Fibroblast of the aortic adventitia (primary cell): Measurements from ENCODE around the gene DAG1. TPM values are rescaled to one million over a fixed set of nuclear protein-coding genes. Genes with fewer than 3 reads are reported as not detected.
"Not testable (repeated sequence)": the region's sequence is repeated elsewhere in the genome, so short reads cannot be mapped to it uniquely, and the experiment has no call there.

ENCODE experiments used
- DNase-seq: peaks from one replicate; pipeline ENCODE4 v3.0.0-alpha.2; 2010; ENCODE audit warnings: low read depth
- H3K4me3 ChIP-seq: 2 replicates; pipeline ENCODE4 v1.5.1; 2011; ENCODE audit warnings: low read depth, mild to moderate bottlenecking, control low read depth, low read length, moderate library complexity
- CTCF ChIP-seq: IDR thresholded peaks from 2 replicates; pipeline ENCODE4 v1.5.1; 2011; ENCODE audit warnings: mild to moderate bottlenecking, low read length, control low read depth, inconsistent platforms; ENCODE audit not compliant: insufficient read depth
- total RNA-seq: library from RNA; depleted of rRNA; stranded (reverse); fragments of >200 nt; gene quantifications from 2 replicates; pipeline ENCODE4 v1.2.3, GENCODE V29; 2012; ENCODE audit warnings: low replicate concordance

DAG1 gene
- total RNA-seq, 1 donor, result 63.4 TPM

- no peak for TF ChIP-seq CTCF
- no peak overlapping the region for H3K4me3 ChIP-seq
- DNase-seq, result no peak
Measured at GRCh38 chr3:49489247-49489646, 19.2 kb downstream of the DAG1 start.

DNA sequence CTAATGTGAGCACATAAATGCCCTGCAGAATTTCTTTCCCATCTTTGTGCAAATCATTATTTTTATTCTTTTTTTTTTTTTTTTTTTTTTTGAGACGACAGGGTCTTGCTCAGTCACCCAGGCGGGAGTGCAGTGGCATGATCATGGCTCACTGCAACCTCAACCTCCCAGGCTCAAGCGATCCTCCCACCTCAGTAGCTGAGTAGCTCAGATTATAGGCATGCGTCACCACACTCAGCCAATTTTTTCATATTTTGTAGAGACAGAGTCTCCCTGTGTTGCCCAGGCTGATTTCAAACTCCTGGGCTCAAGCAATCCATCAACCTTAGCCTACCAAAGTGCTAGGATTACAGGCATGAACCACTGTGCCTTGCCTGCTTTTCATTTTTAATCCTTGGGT, 22.9 kb downstream of the DAG1 start:
- no peak for DNase-seq
- no peak overlapping the region for H3K4me3 ChIP-seq
- TF ChIP-seq CTCF, result no peak

GRCh38 chr3:49493901-49494300, 23.8 kb downstream of the DAG1 start:
- no peak for TF ChIP-seq CTCF
- H3K4me3 ChIP-seq, result no peak overlapping the region
- peak; percentile 73 for DNase-seq

DNA sequence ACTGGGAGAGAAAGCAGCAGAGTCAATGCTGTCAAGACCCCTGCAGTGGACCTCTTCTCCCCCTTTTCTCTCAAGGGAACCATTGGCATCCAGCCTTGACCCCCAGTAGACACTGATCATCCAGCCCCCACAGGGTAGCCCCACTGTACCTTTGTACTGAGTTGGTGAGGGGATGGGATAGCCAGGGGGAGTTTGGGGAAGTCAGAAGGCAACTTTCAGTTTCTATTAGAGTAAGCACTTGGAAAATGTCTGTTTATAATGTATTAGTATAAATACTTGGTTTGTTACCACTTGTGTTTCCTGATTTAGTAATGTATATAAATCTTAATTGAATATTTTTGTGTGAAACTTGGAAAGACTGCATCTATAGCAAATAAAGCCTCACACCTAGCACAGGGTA, 25.0 kb downstream of the DAG1 start:
- TF ChIP-seq CTCF, result no peak
- no peak overlapping the region for H3K4me3 ChIP-seq
- DNase-seq, result no peak

GRCh38 chr3:49496845-49497244, 26.8 kb downstream of the DAG1 start:
- not testable (repeated sequence) for DNase-seq, H3K4me3 ChIP-seq

- TF ChIP-seq CTCF, result no peak
- no peak for DNase-seq
- H3K4me3 ChIP-seq, result no peak overlapping the region
Measured at GRCh38 chr3:49497606-49498005, 27.5 kb downstream of the DAG1 start.

- no peak for TF ChIP-seq CTCF
- no peak overlapping the region for H3K4me3 ChIP-seq
- DNase-seq, result no peak
Measured at GRCh38 chr3:49498239-49498638, 28.2 kb downstream of the DAG1 start.
